ENCODE results near the gene TNK2. TPM values are rescaled to one million over a fixed set of nuclear protein-coding genes. Genes with fewer than 3 reads are reported as not detected.

The TNK2 gene
- polyA plus RNA-seq, 3 donors, result 0.84 to 131 (median 1.8) TPM

DNA sequence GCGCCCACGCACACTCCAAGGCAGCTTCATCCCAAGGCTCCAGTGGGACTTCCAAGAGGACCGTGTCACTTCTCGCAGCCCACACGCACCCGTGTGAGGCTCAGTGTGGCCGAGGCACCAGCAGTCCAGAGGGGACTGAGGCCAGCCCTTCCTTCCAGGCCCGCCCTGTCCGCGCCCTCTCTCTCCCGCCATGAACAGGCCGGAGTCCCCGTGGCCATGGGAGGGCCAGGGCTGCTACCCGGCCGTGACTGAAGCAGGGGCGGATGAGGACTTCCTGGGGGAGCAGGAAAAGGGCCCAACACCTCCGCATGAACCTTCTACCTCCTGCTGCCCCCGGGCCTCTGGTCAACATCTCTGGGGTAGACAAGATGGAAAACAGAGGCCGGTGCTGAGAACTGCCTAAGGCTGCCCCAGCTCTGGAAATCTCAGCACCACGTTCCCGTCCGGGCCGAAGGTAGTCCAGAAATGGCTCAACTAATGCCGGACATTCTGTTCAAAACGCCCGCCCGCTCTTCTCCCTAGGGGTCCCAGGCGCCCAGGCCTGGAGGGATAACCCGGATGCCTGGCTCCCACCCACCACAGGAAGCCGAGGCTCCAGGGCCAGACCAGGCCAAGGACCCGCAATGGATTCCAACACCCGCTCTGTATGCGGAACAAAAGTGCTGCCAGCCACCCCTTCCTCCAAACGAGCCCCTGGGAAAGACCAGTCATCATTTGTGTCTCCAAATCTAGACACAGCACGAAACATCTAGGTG is 32.7 kb downstream of the TNK2 start:
- peaks cover 0 to 8% of the 10 kb centered on the region in 2 donors for H3K4me1 ChIP-seq (ENCODE audit: control insufficient read depth in 1 of 2, insufficient read depth in 2 of 2, low read length in 2 of 2)
- H3K9me3 ChIP-seq (replicated peaks in 1 of 2; ENCODE audit: control insufficient read depth in 1 of 2, insufficient read depth in 1 of 2, low read length in 2 of 2), result no peaks in the 10 kb centered on the region
- no peak overlapping the region for H3K9ac ChIP-seq (ENCODE audit: insufficient read depth, low read length, poor library complexity, severe bottlenecking)
- H3K79me2 ChIP-seq (ENCODE audit: insufficient read depth, low read length), result peaks cover 35% of the 10 kb centered on the region
- H2AFZ ChIP-seq (ENCODE audit: insufficient read depth, low read depth, low read length, poor library complexity, severe bottlenecking), result no peak overlapping the region
- Mint-ChIP-seq H3K27ac (peak overlapping the region in 4 of 7 donors; percentile 22 to 73 (median 52)), H3K27me3 (ENCODE audit: low read depth in 3 of 3) (peaks cover 0 to 1% (median 0%) of the 10 kb centered on the region in 3 donors), H3K9me3 (no peaks in the 10 kb centered on the region), H3K36me3 (peaks cover 49 to 78% of the 10 kb centered on the region in 2 donors), H3K4me1 (peaks cover 1% of the 10 kb centered on the region), H3K4me3 (no peak overlapping the region)
- H3K27me3 ChIP-seq (ENCODE audit: control insufficient read depth in 2 of 2, insufficient read depth in 2 of 2, low read length in 2 of 2), result no peaks in the 10 kb centered on the region
- intact Hi-C loops (cut with micrococcal nuclease), result no loop called here
- peaks cover 76 to 90% of the 10 kb centered on the region in 2 donors for H3K36me3 ChIP-seq (replicated peaks in 1 of 2; ENCODE audit: control insufficient read depth in 1 of 2, insufficient read depth in 2 of 2, low read length in 2 of 2)
- H4K20me1 ChIP-seq (ENCODE audit: insufficient read depth, low read length), result peaks cover 93% of the 10 kb centered on the region
- DNase-seq, result no peak
- H3K27ac ChIP-seq (ENCODE audit: low read depth in 1 of 2, low read length in 2 of 2), result no peak overlapping the region
- no peak overlapping the region for H3K4me3 ChIP-seq (replicated peaks in 1 of 3; ENCODE audit: low read depth in 2 of 3, low read length in 3 of 3)
- TF ChIP-seq, protein P1, sequence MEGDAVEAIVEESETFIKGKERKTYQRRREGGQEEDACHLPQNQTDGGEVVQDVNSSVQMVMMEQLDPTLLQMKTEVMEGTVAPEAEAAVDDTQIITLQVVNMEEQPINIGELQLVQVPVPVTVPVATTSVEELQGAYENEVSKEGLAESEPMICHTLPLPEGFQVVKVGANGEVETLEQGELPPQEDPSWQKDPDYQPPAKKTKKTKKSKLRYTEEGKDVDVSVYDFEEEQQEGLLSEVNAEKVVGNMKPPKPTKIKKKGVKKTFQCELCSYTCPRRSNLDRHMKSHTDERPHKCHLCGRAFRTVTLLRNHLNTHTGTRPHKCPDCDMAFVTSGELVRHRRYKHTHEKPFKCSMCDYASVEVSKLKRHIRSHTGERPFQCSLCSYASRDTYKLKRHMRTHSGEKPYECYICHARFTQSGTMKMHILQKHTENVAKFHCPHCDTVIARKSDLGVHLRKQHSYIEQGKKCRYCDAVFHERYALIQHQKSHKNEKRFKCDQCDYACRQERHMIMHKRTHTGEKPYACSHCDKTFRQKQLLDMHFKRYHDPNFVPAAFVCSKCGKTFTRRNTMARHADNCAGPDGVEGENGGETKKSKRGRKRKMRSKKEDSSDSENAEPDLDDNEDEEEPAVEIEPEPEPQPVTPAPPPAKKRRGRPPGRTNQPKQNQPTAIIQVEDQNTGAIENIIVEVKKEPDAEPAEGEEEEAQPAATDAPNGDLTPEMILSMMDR (IDR thresholded peaks at IDR 0.05), result no peak
- WGBS (ENCODE audit: insufficient coverage), result 94% methylated on average over 35 of the region's 35 CpGs
- no peak overlapping the region for H3K4me2 ChIP-seq (replicated peaks; ENCODE audit: extremely low read depth, low read length, poor library complexity, severe bottlenecking)

DNA sequence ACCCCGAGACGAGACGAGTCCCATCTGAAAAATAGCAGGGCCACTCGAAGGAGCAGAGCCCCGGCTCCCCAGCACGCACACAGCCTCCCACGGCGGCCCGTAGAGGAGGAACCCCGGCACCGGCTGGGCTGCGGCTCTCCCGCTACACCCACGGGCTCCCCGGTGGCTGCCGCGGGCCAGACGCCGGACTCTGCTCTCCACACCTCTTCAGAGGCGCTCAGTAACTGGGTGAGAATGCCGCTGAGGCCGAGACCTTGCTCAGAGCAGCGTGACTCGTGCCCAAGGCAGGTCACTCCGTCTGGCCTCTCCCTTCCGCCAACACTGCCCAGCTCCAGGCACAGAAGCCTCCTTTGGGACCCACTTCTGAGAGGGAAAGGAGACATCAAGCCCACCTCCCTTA is 34.4 kb downstream of the TNK2 start:
- H3K4me1 Mint-ChIP-seq, result peaks cover 1% of the 10 kb centered on the region
- intact Hi-C loops (cut with micrococcal nuclease), result no loop called here
- H3K4me1 ChIP-seq (ENCODE audit: control insufficient read depth in 1 of 2, insufficient read depth in 2 of 2, low read length in 2 of 2), result peaks cover 0 to 8% of the 10 kb centered on the region in 2 donors
- 94% methylated on average over 23 of the region's 26 CpGs for WGBS (ENCODE audit: insufficient coverage)
- TF ChIP-seq, protein P1 (IDR thresholded peaks at IDR 0.05), result no peak
- H3K36me3 ChIP-seq (replicated peaks in 1 of 2; ENCODE audit: control insufficient read depth in 1 of 2, insufficient read depth in 2 of 2, low read length in 2 of 2), result peaks cover 80 to 91% of the 10 kb centered on the region in 2 donors
- H3K27me3 ChIP-seq (ENCODE audit: control insufficient read depth in 2 of 2, insufficient read depth in 2 of 2, low read length in 2 of 2), result no peaks in the 10 kb centered on the region
- no peak for DNase-seq
- H3K27ac ChIP-seq (ENCODE audit: low read depth in 1 of 2, low read length in 2 of 2), result no peak overlapping the region
- peaks cover 94% of the 10 kb centered on the region for H4K20me1 ChIP-seq (ENCODE audit: insufficient read depth, low read length)
- peaks cover 49 to 79% of the 10 kb centered on the region in 2 donors for H3K36me3 Mint-ChIP-seq
- no peak overlapping the region for H3K4me3 Mint-ChIP-seq
- peak overlapping the region in 1 of 7 donors; percentile 35 for H3K27ac Mint-ChIP-seq
- H3K27me3 Mint-ChIP-seq (ENCODE audit: low read depth in 3 of 3), result no peaks in the 10 kb centered on the region
- H3K9ac ChIP-seq (ENCODE audit: insufficient read depth, low read length, poor library complexity, severe bottlenecking), result no peak overlapping the region
- H3K4me3 ChIP-seq (replicated peaks in 1 of 3; ENCODE audit: low read depth in 2 of 3, low read length in 3 of 3), result no peak overlapping the region
- H3K4me2 ChIP-seq (replicated peaks; ENCODE audit: extremely low read depth, low read length, poor library complexity, severe bottlenecking), result no peak overlapping the region
- H3K9me3 Mint-ChIP-seq, result no peaks in the 10 kb centered on the region
- H2AFZ ChIP-seq (ENCODE audit: insufficient read depth, low read depth, low read length, poor library complexity, severe bottlenecking), result no peak overlapping the region
- H3K9me3 ChIP-seq (replicated peaks in 1 of 2; ENCODE audit: control insufficient read depth in 1 of 2, insufficient read depth in 1 of 2, low read length in 2 of 2), result no peaks in the 10 kb centered on the region
- peaks cover 27% of the 10 kb centered on the region for H3K79me2 ChIP-seq (ENCODE audit: insufficient read depth, low read length)

All from CD14-positive monocyte (primary cell).